GM18505 (cell line): ENCODE results near the gene CAMTA1.

Experiments used
- ATAC-seq: cut with Tn5 transposase; IDR thresholded peaks from one replicate; pipeline ENCODE4 v1.9.1; 2021; ENCODE audit not compliant: unreplicated experiment
- POLR2A ChIP-seq: IDR thresholded peaks from 4 replicates; pipeline ENCODE4 v1.6.1; 2011; ENCODE audit warnings: borderline replicate concordance; ENCODE audit not compliant: insufficient read depth, insufficient read length; ENCODE audit errors: extremely low read depth

Gene CAMTA1

GRCh38 chr1:7019510-7019909 lies 234.3 kb downstream of the CAMTA1 start:
- ATAC-seq: no peak

GRCh38 chr1:7022058-7022457 lies 236.8 kb downstream of the CAMTA1 start:
- no peak for ATAC-seq
- TF ChIP-seq POLR2A: no peak

More at GRCh38 chr1:7019510-7019909, 234.3 kb downstream of the CAMTA1 start:
- TF ChIP-seq POLR2A: no peak

GRCh38 chr1:7025013-7025412 lies 239.8 kb downstream of the CAMTA1 start:
- no peak for ATAC-seq
- TF ChIP-seq POLR2A: no peak

GRCh38 chr1:7026169-7026568 lies 240.9 kb downstream of the CAMTA1 start:
- no peak for TF ChIP-seq POLR2A
- ATAC-seq: no peak

GRCh38 chr1:7032992-7033391 lies 247.7 kb downstream of the CAMTA1 start:
- no peak for ATAC-seq
- no peak for TF ChIP-seq POLR2A

GRCh38 chr1:7036386-7036785 lies 251.1 kb downstream of the CAMTA1 start:
- no peak for TF ChIP-seq POLR2A
- ATAC-seq: no peak

- no peak for TF ChIP-seq POLR2A
- ATAC-seq: no peak
Observed at GRCh38 chr1:7039590-7040220, 254.5 kb downstream of the CAMTA1 start.

GRCh38 chr1:7040969-7041695 lies 255.9 kb downstream of the CAMTA1 start:
- no peak for ATAC-seq
- TF ChIP-seq POLR2A: no peak

GRCh38 chr1:7042322-7043190 lies 257.3 kb downstream of the CAMTA1 start:
- ATAC-seq: no peak
- no peak for TF ChIP-seq POLR2A

- no peak for TF ChIP-seq POLR2A
- ATAC-seq: no peak
Observed at GRCh38 chr1:7043191-7043549, 257.9 kb downstream of the CAMTA1 start.

GRCh38 chr1:7043719-7044535 lies 258.7 kb downstream of the CAMTA1 start:
- no peak for TF ChIP-seq POLR2A
- no peak for ATAC-seq

- no peak for TF ChIP-seq POLR2A
- ATAC-seq: no peak
Observed at GRCh38 chr1:7045897-7046296, 260.6 kb downstream of the CAMTA1 start.

GRCh38 chr1:7046314-7046713 lies 261.1 kb downstream of the CAMTA1 start:
- ATAC-seq: no peak
- TF ChIP-seq POLR2A: no peak
